Neural progenitor cell (in vitro differentiated cells): ENCODE results near the gene RBM11. TPM values are rescaled to one million over a fixed set of nuclear protein-coding genes. Genes with fewer than 3 reads are reported as not detected.

Experiments
- DNase-seq: peaks from one replicate; pipeline ENCODE4 v3.0.0-alpha.2; 2016; ENCODE audit warnings: low spot score
- H2AFZ ChIP-seq: fragments of 200-600 bp; sonication (generic); replicated peaks from 2 replicates; pipeline ENCODE4 v1.6.1; 2016; ENCODE audit warnings: antibody characterized with exemption
- H3F3A ChIP-seq: fragments of 200-600 bp; sonication (generic); 2 replicates; pipeline ENCODE4 v1.6.1; 2016; ENCODE audit warnings: antibody characterized with exemption, low read depth
- H3K27ac ChIP-seq: fragments of 200-600 bp; sonication (generic); 2 replicates; pipeline ENCODE4 v1.5.1; 2016; ENCODE audit warnings: mild to moderate bottlenecking
- H3K27me3 ChIP-seq: fragments of 200-600 bp; sonication (generic); 2 replicates; pipeline ENCODE4 v1.6.1; 2016; ENCODE audit warnings: mild to moderate bottlenecking, moderate library complexity
- H3K36me3 ChIP-seq: fragments of 200-600 bp; sonication (generic); 2 replicates; pipeline ENCODE4 v1.5.1; 2016
- H3K4me1 ChIP-seq: fragments of 200-600 bp; sonication (generic); 2 replicates; pipeline ENCODE4 v1.6.1; 2016; ENCODE audit warnings: mixed run types
- H3K4me2 ChIP-seq: fragments of 200-600 bp; sonication (generic); 2 replicates; pipeline ENCODE4 v1.6.1; 2016
- H3K4me3 ChIP-seq: fragments of 200-600 bp; sonication (generic); 2 replicates; pipeline ENCODE4 v1.5.1; 2016
- H3K79me2 ChIP-seq: fragments of 200-600 bp; sonication (generic); 2 replicates; pipeline ENCODE4 v1.6.1; 2016; ENCODE audit warnings: low read depth
- H3K9ac ChIP-seq: fragments of 200-600 bp; sonication (generic); 2 replicates; pipeline ENCODE4 v1.6.1; 2016
- H3K9me3 ChIP-seq: fragments of 200-600 bp; sonication (generic); 2 replicates; pipeline ENCODE4 v1.5.1; 2016; ENCODE audit warnings: low read depth
- H4K20me1 ChIP-seq: fragments of 200-600 bp; sonication (generic); 2 replicates; pipeline ENCODE4 v1.6.1; 2016; ENCODE audit warnings: low read depth
- H3K27ac Mint-ChIP-seq: 3 replicates; pipeline ENCODE4 v1.8.0; 2021; ENCODE audit warnings: mixed read lengths
- H3K27me3 Mint-ChIP-seq: 2 replicates; pipeline ENCODE4 v1.8.0; 2022; ENCODE audit warnings: low read depth, mild to moderate bottlenecking, inconsistent platforms, moderate library complexity, mixed read lengths; ENCODE audit not compliant: insufficient read depth
- H3K36me3 Mint-ChIP-seq: 3 replicates; pipeline ENCODE4 v1.8.0; 2021; ENCODE audit warnings: mixed read lengths
- H3K4me1 Mint-ChIP-seq: 3 replicates; pipeline ENCODE4 v1.8.0; 2021; ENCODE audit warnings: mixed read lengths
- H3K4me3 Mint-ChIP-seq: 3 replicates; pipeline ENCODE4 v1.8.0; 2021; ENCODE audit warnings: mild to moderate bottlenecking, moderate library complexity, mixed read lengths
- H3K9me3 Mint-ChIP-seq: 3 replicates; pipeline ENCODE4 v1.8.0; 2020; ENCODE audit warnings: mixed read lengths
- CTCF ChIP-seq: fragments of 200-600 bp; sonication (generic); IDR thresholded peaks from 2 replicates; pipeline ENCODE4 v1.5.1; 2017; ENCODE audit warnings: antibody characterized with exemption, mild to moderate bottlenecking
- EZH2 ChIP-seq: fragments of 200-600 bp; sonication (generic); IDR thresholded peaks from 2 replicates; pipeline ENCODE4 v1.6.1; 2017; ENCODE audit warnings: antibody characterized with exemption, mild to moderate bottlenecking, moderate library complexity
- EZH2phosphoT487 ChIP-seq: fragments of 200-600 bp; sonication (generic); IDR thresholded peaks from 2 replicates; pipeline ENCODE4 v1.6.1; 2017; ENCODE audit warnings: antibody characterized with exemption
- total RNA-seq: library from RNA; depleted of rRNA; stranded (reverse); fragments of >200 nt; gene quantifications from 2 replicates; pipeline ENCODE4 v1.2.3, GENCODE V29; 2015; ENCODE audit warnings: low replicate concordance

RBM11 gene
- total RNA-seq, 1 donor from 2014 or later, result 6.2 TPM

GRCh38 chr21:14259747-14260146, 43.8 kb downstream of the RBM11 start:
- no peaks in the 10 kb centered on the region for H3K79me2 ChIP-seq
- H2AFZ ChIP-seq, result no peak overlapping the region
- no peaks in the 10 kb centered on the region for H3F3A ChIP-seq
- H3K4me3 ChIP-seq, result no peak overlapping the region
- no peaks in the 10 kb centered on the region for H3K9me3 ChIP-seq
- H3K4me2 ChIP-seq, result no peak overlapping the region
- no peak overlapping the region for H3K27ac ChIP-seq
- Mint-ChIP-seq H3K27me3 (no peaks in the 10 kb centered on the region), H3K27ac (no peak overlapping the region), H3K4me1 (no peaks in the 10 kb centered on the region), H3K4me3 (no peak overlapping the region), H3K36me3 (no peaks in the 10 kb centered on the region), H3K9me3 (no peaks in the 10 kb centered on the region)
- TF ChIP-seq CTCF, result peak; percentile 74
- no peak for TF ChIP-seq EZH2
- H3K4me1 ChIP-seq, result no peaks in the 10 kb centered on the region
- H3K9ac ChIP-seq, result no peak overlapping the region
- peak; percentile 69 for DNase-seq
- no peaks in the 10 kb centered on the region for H4K20me1 ChIP-seq
- H3K36me3 ChIP-seq, result no peaks in the 10 kb centered on the region
- H3K27me3 ChIP-seq, result no peaks in the 10 kb centered on the region

- Histone ChIP-seq H3K9ac (no peak overlapping the region), H4K20me1 (no peaks in the 10 kb centered on the region), H3F3A (no peaks in the 10 kb centered on the region), H3K4me3 (no peak overlapping the region), H2AFZ (no peak overlapping the region), H3K9me3 (no peaks in the 10 kb centered on the region), H3K36me3 (no peaks in the 10 kb centered on the region), H3K27me3 (no peaks in the 10 kb centered on the region), H3K4me1 (no peaks in the 10 kb centered on the region), H3K4me2 (no peak overlapping the region), H3K27ac (no peak overlapping the region), H3K79me2 (no peaks in the 10 kb centered on the region)
- Mint-ChIP-seq H3K36me3 (no peaks in the 10 kb centered on the region), H3K9me3 (no peaks in the 10 kb centered on the region), H3K4me3 (no peak overlapping the region), H3K27me3 (no peaks in the 10 kb centered on the region), H3K4me1 (no peaks in the 10 kb centered on the region), H3K27ac (no peak overlapping the region)
- TF ChIP-seq EZH2 (no peak), EZH2phosphoT487 (no peak), CTCF (no peak)
- DNase-seq, result no peak
Measured at GRCh38 chr21:14260174-14260764, 44.3 kb downstream of the RBM11 start.

- no peaks in the 10 kb centered on the region for H3K79me2 ChIP-seq
- H3K9me3 ChIP-seq, result no peaks in the 10 kb centered on the region
- no peak overlapping the region for H3K4me3 Mint-ChIP-seq
- no peaks in the 10 kb centered on the region for H3K27me3 Mint-ChIP-seq
- no peak for TF ChIP-seq EZH2phosphoT487
- TF ChIP-seq EZH2, result no peak
- TF ChIP-seq CTCF, result no peak
- H3K27me3 ChIP-seq, result no peaks in the 10 kb centered on the region
- no peak overlapping the region for H3K4me3 ChIP-seq
- H3K4me1 Mint-ChIP-seq, result no peaks in the 10 kb centered on the region
- H2AFZ ChIP-seq, result no peak overlapping the region
- no peaks in the 10 kb centered on the region for H3F3A ChIP-seq
- H3K9me3 Mint-ChIP-seq, result no peaks in the 10 kb centered on the region
- no peak overlapping the region for H3K9ac ChIP-seq
- H3K4me2 ChIP-seq, result no peak overlapping the region
- H3K4me1 ChIP-seq, result no peaks in the 10 kb centered on the region
- no peaks in the 10 kb centered on the region for H3K36me3 Mint-ChIP-seq
- no peaks in the 10 kb centered on the region for H3K36me3 ChIP-seq
- no peak for DNase-seq
- H3K27ac Mint-ChIP-seq, result no peak overlapping the region
- H3K27ac ChIP-seq, result no peak overlapping the region
- no peaks in the 10 kb centered on the region for H4K20me1 ChIP-seq
Measured at GRCh38 chr21:14262039-14262438, 46.1 kb downstream of the RBM11 start.
